ENCODE measurements around the gene SLC2A5. TPM values are rescaled to one million over a fixed set of nuclear protein-coding genes. Genes with fewer than 3 reads are reported as not detected.

The SLC2A5 gene
- total RNA-seq, 1 experiment from 2014 or later = not detected

- no peak for TF ChIP-seq EZH2phosphoT487 (IDR thresholded peaks at IDR 0.05; ENCODE audit: borderline replicate concordance, low read length)
- no peak for TF ChIP-seq CTCF (conservative IDR thresholded peaks at IDR 0.05; ENCODE audit: low read depth, low read length)
- TF ChIP-seq EZH2 (IDR thresholded peaks at IDR 0.05; ENCODE audit: low read length, unreplicated experiment) = no peak
- POLR2A ChIA-PET (ENCODE audit: unreplicated experiment) = no interaction called here
- no peak overlapping the region for H3K27ac ChIP-seq (ENCODE audit: low read length)
- H3K79me2 ChIP-seq (ENCODE audit: low read length) = no peaks in the 10 kb centered on the region
- no peaks in the 10 kb centered on the region for H3K9me2 ChIP-seq (replicated peaks; ENCODE audit: low read length)
- DNase-seq = no peak
- H3K36me3 ChIP-seq (ENCODE audit: low read depth, low read length) = no peaks in the 10 kb centered on the region
- ATAC-seq = no peak
- H3F3A ChIP-seq (ENCODE audit: low read length, unreplicated experiment) = peaks cover 4% of the 10 kb centered on the region
- CTCF ChIA-PET = interaction anchor here (0.6 kb wide), 1 partner anchor 45 kb away, joined by 3 read pairs; no protein-coding TSS in a partner anchor
- H3K4me1 ChIP-seq (ENCODE audit: insufficient read depth, low read length) = peaks cover 14% of the 10 kb centered on the region; the same call in 1 of the 2 replicates
- no peak overlapping the region for H3K9ac ChIP-seq (ENCODE audit: low read length)
- H3K4me2 ChIP-seq (ENCODE audit: low read length) = no peak overlapping the region
- intact Hi-C loops (cut with micrococcal nuclease) = no loop called here
- no peak overlapping the region for H3K4me3 ChIP-seq (ENCODE audit: low read length)
- H2AFZ ChIP-seq (ENCODE audit: low read length) = no peak overlapping the region
- H4K20me1 ChIP-seq (ENCODE audit: low read length) = no peaks in the 10 kb centered on the region
- no peaks in the 10 kb centered on the region for H3K9me3 ChIP-seq (ENCODE audit: low read length)
- H3K27me3 ChIP-seq (ENCODE audit: low read length) = no peaks in the 10 kb centered on the region
- no TSS peak for BruUV-seq (replicated peaks)
Measured at GRCh38 chr1:9070486-9070885, 1.1 kb upstream of the SLC2A5 start.

- DNase-seq (no peak), ATAC-seq (no peak)
- ChIA-PET CTCF (no interaction called here), POLR2A (ENCODE audit: unreplicated experiment) (no interaction called here)
- TF ChIP-seq EZH2phosphoT487 (IDR thresholded peaks at IDR 0.05; ENCODE audit: borderline replicate concordance, low read length) (no peak), CTCF (conservative IDR thresholded peaks at IDR 0.05; ENCODE audit: low read depth, low read length) (no peak), EZH2 (IDR thresholded peaks at IDR 0.05; ENCODE audit: low read length, unreplicated experiment) (no peak)
- intact Hi-C loops (cut with micrococcal nuclease) = no loop called here
- H3K9me3 ChIP-seq (ENCODE audit: low read length) = no peaks in the 10 kb centered on the region
- H3K79me2 ChIP-seq (ENCODE audit: low read length) = no peaks in the 10 kb centered on the region
- H2AFZ ChIP-seq (ENCODE audit: low read length) = no peak overlapping the region
- H3K9me2 ChIP-seq (replicated peaks; ENCODE audit: low read length) = no peaks in the 10 kb centered on the region
- H3K4me3 ChIP-seq (ENCODE audit: low read length) = no peak overlapping the region
- BruUV-seq (replicated peaks) = no TSS peak
- H4K20me1 ChIP-seq (ENCODE audit: low read length) = no peaks in the 10 kb centered on the region
- H3K36me3 ChIP-seq (ENCODE audit: low read depth, low read length) = no peaks in the 10 kb centered on the region
- H3K9ac ChIP-seq (ENCODE audit: low read length) = no peak overlapping the region
- peaks cover 7% of the 10 kb centered on the region; the same call in 1 of the 2 replicates for H3K4me1 ChIP-seq (ENCODE audit: insufficient read depth, low read length)
- no peaks in the 10 kb centered on the region for H3F3A ChIP-seq (ENCODE audit: low read length, unreplicated experiment)
- H3K27ac ChIP-seq (ENCODE audit: low read length) = no peak overlapping the region
- H3K27me3 ChIP-seq (ENCODE audit: low read length) = no peaks in the 10 kb centered on the region
- H3K4me2 ChIP-seq (ENCODE audit: low read length) = no peak overlapping the region
Measured at GRCh38 chr1:9068981-9069325, 482 bp downstream of the SLC2A5 start.

GRCh38 chr1:9066945-9067807, 2.3 kb downstream of the SLC2A5 start:
- BruUV-seq (replicated peaks) = no TSS peak
- Histone ChIP-seq H2AFZ (ENCODE audit: low read length) (peak overlapping the region; percentile 48; the same call in 1 of the 2 replicates), H3K9ac (ENCODE audit: low read length) (no peak overlapping the region), H3F3A (ENCODE audit: low read length, unreplicated experiment) (no peaks in the 10 kb centered on the region), H3K4me3 (ENCODE audit: low read length) (no peak overlapping the region), H4K20me1 (ENCODE audit: low read length) (no peaks in the 10 kb centered on the region), H3K27me3 (ENCODE audit: low read length) (no peaks in the 10 kb centered on the region), H3K27ac (ENCODE audit: low read length) (no peak overlapping the region), H3K9me3 (ENCODE audit: low read length) (no peaks in the 10 kb centered on the region), H3K36me3 (ENCODE audit: low read depth, low read length) (no peaks in the 10 kb centered on the region), H3K9me2 (replicated peaks; ENCODE audit: low read length) (no peaks in the 10 kb centered on the region), H3K4me1 (ENCODE audit: insufficient read depth, low read length) (peaks cover 8% of the 10 kb centered on the region; the same call in 1 of the 2 replicates), H3K4me2 (ENCODE audit: low read length) (no peak overlapping the region), H3K79me2 (ENCODE audit: low read length) (no peaks in the 10 kb centered on the region)
- CTCF ChIA-PET = interaction anchor here (0.6 kb wide), 1 partner anchor 62 kb away, joined by 4 read pairs; no protein-coding TSS in a partner anchor
- intact Hi-C loops (cut with micrococcal nuclease) = no loop called here
- POLR2A ChIA-PET (ENCODE audit: unreplicated experiment) = no interaction called here
- ATAC-seq (peak; percentile 79), DNase-seq (peak; percentile 64)
- TF ChIP-seq EZH2phosphoT487 (IDR thresholded peaks at IDR 0.05; ENCODE audit: borderline replicate concordance, low read length) (no peak), EZH2 (IDR thresholded peaks at IDR 0.05; ENCODE audit: low read length, unreplicated experiment) (no peak), CTCF (conservative IDR thresholded peaks at IDR 0.05; ENCODE audit: low read depth, low read length) (no peak)

All from PC-3 (cell line).